Lower lobe of right lung (tissue), 2 donors: ENCODE measurements around the gene C12orf56. TPM values are rescaled to one million over a fixed set of nuclear protein-coding genes. Genes with fewer than 3 reads are reported as not detected.

Source experiments
- ATAC-seq, 2 donors: fragments of 200-7000 bp; cut with Tn5 transposase; one replicate each; pipeline ENCODE4 v1.9.1; 2020 to 2022; ENCODE audit warnings: mild to moderate bottlenecking in 2 of 2, moderate library complexity in 2 of 2
- DNase-seq: peaks from one replicate; pipeline ENCODE4 v3.0.0-alpha.2; 2020
- H3K27ac ChIP-seq: fragments of 200-600 bp; one replicate; pipeline ENCODE4 v1.8.0; 2022
- H3K27me3 ChIP-seq: fragments of 200-600 bp; one replicate; pipeline ENCODE4 v1.8.0; 2022; ENCODE audit warnings: low read depth
- H3K36me3 ChIP-seq: fragments of 200-600 bp; one replicate; pipeline ENCODE4 v1.8.0; 2022; ENCODE audit warnings: mild to moderate bottlenecking
- H3K4me1 ChIP-seq: fragments of 200-600 bp; one replicate; pipeline ENCODE4 v1.8.0; 2022
- H3K4me3 ChIP-seq: fragments of 200-600 bp; one replicate; pipeline ENCODE4 v1.8.0; 2022; ENCODE audit warnings: mild to moderate bottlenecking
- H3K9me3 ChIP-seq: fragments of 200-600 bp; one replicate; pipeline ENCODE4 v1.8.0; 2022
- intact Hi-C: fragments of 100-400 bp; cut with DNase I; formaldehyde crosslinking; loops from one replicate; pipeline ENCODE4 v1.11.0; 2022
- total RNA-seq: library from RNA; stranded (reverse); fragmentation: NEBNext Ultra II Directional; extraction: Animal tissue kit (Norgen Biotek cat#: 25700); gene quantifications from one replicate; pipeline ENCODE4 v1.2.1, GENCODE V29; 2021
- TF ChIP-seq, protein P1 (sequence below): fragments of 200-600 bp; IDR thresholded peaks from one replicate; pipeline ENCODE4 v1.8.0; 2022; ENCODE audit warnings: antibody characterized with exemption, mild to moderate bottlenecking
- donor health status: DM: no; HTN: yes; CAD: no; lungs with severe emphysema.

Gene C12orf56
- total RNA-seq, 1 donor from 2014 or later = not detected

DNA sequence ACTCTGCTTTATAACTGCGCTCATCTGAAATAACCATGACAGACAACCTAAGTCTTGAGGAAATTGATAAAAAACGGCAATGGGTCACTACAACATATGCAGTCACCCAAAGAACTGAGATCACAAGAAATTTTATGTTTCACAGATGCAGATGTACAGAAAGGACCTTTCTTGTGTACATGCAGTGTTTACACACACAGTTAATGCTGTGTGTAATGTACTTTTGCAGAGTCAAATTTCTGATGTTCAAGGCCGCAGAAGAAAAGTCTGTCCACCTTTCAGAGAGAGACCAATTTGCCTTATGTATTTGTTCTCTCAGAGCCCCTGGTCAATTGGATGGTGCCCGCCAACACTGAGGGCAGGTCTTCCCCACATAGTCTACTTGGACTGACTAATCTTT lies 38.4 kb upstream of the C12orf56 start:
- peaks cover 100% of the 10 kb centered on the region for H3K36me3 ChIP-seq
- no peaks in the 10 kb centered on the region for H3K4me1 ChIP-seq
- H3K9me3 ChIP-seq = no peaks in the 10 kb centered on the region
- no peak overlapping the region for H3K27ac ChIP-seq
- intact Hi-C loops = no loop called here
- TF ChIP-seq, protein P1, sequence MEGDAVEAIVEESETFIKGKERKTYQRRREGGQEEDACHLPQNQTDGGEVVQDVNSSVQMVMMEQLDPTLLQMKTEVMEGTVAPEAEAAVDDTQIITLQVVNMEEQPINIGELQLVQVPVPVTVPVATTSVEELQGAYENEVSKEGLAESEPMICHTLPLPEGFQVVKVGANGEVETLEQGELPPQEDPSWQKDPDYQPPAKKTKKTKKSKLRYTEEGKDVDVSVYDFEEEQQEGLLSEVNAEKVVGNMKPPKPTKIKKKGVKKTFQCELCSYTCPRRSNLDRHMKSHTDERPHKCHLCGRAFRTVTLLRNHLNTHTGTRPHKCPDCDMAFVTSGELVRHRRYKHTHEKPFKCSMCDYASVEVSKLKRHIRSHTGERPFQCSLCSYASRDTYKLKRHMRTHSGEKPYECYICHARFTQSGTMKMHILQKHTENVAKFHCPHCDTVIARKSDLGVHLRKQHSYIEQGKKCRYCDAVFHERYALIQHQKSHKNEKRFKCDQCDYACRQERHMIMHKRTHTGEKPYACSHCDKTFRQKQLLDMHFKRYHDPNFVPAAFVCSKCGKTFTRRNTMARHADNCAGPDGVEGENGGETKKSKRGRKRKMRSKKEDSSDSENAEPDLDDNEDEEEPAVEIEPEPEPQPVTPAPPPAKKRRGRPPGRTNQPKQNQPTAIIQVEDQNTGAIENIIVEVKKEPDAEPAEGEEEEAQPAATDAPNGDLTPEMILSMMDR = no peak
- ATAC-seq (no peak), DNase-seq (no peak)
- no peak overlapping the region for H3K4me3 ChIP-seq
- no peaks in the 10 kb centered on the region for H3K27me3 ChIP-seq

DNA sequence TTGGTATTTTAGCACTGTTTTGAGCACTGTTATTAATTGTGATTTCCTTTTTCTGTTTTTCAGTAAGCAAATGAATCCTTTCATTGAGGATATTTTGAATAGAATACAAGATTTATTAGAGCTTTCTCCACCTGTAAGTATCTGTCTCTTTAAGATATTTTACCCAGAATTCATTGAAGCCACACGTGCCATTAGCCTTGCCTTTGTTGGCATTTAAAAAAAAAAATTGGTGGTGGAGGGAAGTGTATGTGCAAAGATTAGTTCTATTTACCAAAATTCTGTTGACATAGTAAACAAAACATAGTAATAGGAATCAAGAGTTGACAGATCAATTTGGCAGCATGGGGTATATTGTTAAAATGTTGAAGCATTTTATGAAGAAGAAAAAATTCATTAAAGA lies 37.4 kb upstream of the C12orf56 start:
- peaks cover 100% of the 10 kb centered on the region for H3K36me3 ChIP-seq

GRCh38 chr12:64419696-64420095 lies 29.1 kb upstream of the C12orf56 start:
- Histone ChIP-seq H3K9me3 (no peaks in the 10 kb centered on the region), H3K4me3 (no peak overlapping the region), H3K36me3 (peaks cover 99% of the 10 kb centered on the region), H3K27me3 (no peaks in the 10 kb centered on the region), H3K27ac (peak overlapping the region; percentile 33), H3K4me1 (no peaks in the 10 kb centered on the region)
- TF ChIP-seq, protein P1 = no peak
- intact Hi-C loops = no loop called here
- ATAC-seq (no peak), DNase-seq (no peak)

More for the DNA sequence above, 37.4 kb upstream of the C12orf56 start:
- Histone ChIP-seq H3K4me1 (no peaks in the 10 kb centered on the region), H3K27me3 (no peaks in the 10 kb centered on the region), H3K9me3 (no peaks in the 10 kb centered on the region), H3K4me3 (no peak overlapping the region), H3K27ac (no peak overlapping the region)
- ATAC-seq (no peak), DNase-seq (no peak)
- TF ChIP-seq, protein P1 = no peak
- intact Hi-C loops = no loop called here

DNA sequence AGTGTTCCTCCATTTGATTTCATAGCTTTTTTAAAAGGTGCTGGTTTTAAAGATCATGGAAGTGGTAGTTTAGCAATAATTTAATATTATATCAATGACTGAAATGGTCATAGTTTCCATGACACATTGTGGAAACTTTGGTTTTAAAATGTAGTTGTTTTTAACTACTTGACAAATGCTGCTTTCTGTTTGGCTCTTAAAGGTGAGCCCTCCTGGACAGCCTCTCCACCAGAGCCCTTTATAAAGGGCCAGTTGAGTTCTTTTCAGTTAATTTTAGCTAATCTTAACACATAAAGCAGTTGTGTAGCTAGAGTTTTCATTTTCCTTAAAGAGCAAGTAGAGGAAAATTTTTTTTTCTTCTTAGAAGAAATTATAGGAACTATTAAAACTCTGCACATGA lies 27.7 kb upstream of the C12orf56 start:
- Histone ChIP-seq H3K36me3 (peaks cover 99% of the 10 kb centered on the region), H3K27ac (no peak overlapping the region), H3K27me3 (no peaks in the 10 kb centered on the region), H3K4me3 (no peak overlapping the region), H3K9me3 (no peaks in the 10 kb centered on the region), H3K4me1 (no peaks in the 10 kb centered on the region)
- TF ChIP-seq, protein P1 = no peak
- ATAC-seq (no peak), DNase-seq (no peak)
- intact Hi-C loops = no loop called here

DNA sequence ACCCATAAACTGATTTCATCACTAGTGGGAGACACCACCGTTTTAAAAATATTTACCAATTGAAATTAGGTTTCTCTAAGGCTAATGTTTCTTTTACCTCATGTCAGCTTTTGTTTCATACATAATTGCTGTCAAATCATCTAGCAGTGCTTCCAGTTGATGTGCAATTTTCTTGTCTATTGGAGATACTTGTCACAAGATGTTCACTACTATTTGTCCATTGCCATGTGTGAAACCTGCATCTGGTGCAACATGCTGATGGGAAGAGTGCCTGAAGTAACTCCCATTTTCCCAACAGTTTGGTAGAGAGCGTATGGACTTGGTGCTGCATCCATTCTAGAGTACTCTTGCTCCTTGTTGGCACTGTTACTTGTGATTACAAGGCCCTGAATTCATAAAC lies 23.3 kb upstream of the C12orf56 start:
- TF ChIP-seq, protein P1 = no peak
- H3K27ac ChIP-seq = no peak overlapping the region
- H3K36me3 ChIP-seq = peaks cover 89% of the 10 kb centered on the region
- ATAC-seq = no peak
- no peaks in the 10 kb centered on the region for H3K27me3 ChIP-seq
- intact Hi-C loops = no loop called here
- H3K4me3 ChIP-seq = no peak overlapping the region
- no peaks in the 10 kb centered on the region for H3K9me3 ChIP-seq
- DNase-seq = no peak
- H3K4me1 ChIP-seq = no peaks in the 10 kb centered on the region

DNA sequence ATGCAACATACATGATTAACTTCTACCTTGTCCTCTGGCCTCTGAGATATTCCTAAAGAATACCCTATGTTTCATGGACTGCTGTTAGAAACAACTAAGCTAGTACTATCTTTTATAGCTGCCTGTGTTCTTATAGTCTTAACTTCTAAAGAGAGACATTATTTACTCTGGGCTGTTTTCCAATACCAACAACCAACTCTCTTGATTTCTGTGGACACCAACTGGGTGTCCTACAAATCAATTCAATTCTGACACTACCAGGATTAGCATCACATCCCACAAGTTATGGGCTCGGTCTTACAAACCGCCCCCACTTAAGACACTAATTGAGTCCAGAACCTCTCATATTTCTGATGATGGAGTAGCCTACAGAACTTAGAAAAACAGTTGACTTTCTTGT lies 21.9 kb upstream of the C12orf56 start:
- no peak overlapping the region for H3K27ac ChIP-seq
- DNase-seq = no peak
- no peak overlapping the region for H3K4me3 ChIP-seq
- TF ChIP-seq, protein P1 = no peak
- H3K9me3 ChIP-seq = no peaks in the 10 kb centered on the region
- intact Hi-C loops = no loop called here
- H3K36me3 ChIP-seq = peaks cover 75% of the 10 kb centered on the region
- no peaks in the 10 kb centered on the region for H3K4me1 ChIP-seq
- no peaks in the 10 kb centered on the region for H3K27me3 ChIP-seq
- no peak for ATAC-seq
